T-helper 1 cell (primary cell): ENCODE measurements around the gene ASPDH.
"Not testable (repeated sequence)": the region's sequence is repeated elsewhere in the genome, so short reads cannot be mapped to it uniquely, and the experiment has no call there.

Source experiments
- DNase-seq, 5 donors: peaks; one replicate each; pipeline ENCODE4 v3.0.0-alpha.2; 2012 to 2020

The ASPDH gene

DNA sequence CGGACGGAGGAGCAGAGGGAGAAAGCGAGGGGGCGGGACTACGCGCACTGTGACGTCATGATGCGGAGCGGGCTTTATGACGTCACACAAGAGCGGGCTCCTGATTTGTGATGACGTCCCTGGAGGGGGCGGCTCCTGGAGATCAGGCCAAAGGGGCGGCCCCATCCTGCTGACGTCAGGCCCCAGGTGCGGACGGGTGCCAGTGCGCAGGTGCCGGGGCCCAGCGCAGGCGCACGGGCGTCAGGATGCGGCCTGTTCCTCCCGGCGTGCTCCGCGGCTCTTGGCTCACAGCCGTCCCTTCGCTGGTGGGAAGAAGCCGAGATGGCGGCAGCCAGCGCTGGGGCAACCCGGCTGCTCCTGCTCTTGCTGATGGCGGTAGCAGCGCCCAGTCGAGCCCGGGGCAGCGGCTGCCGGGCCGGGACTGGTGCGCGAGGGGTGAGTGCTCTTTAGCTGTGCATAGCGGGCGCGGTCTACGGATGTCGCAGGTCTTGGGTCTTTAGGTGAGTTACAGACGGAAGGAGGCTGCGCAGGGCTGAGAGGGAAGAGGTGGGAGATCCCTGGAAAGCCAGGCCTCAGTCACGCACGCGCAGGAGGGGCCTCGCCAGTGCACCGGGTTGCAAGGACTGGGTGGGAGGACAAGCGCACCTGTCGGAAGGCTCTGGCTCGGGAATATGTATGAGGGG lies 37.3 kb downstream of the ASPDH start, which contains the start of the genes EMC10 and GARIN5A:
TSS of gene EMC10 (plus strand) at position 284 of the 683 bp plus-strand sequence. CDS start at position 322, 38 bp downstream.
TSS of gene GARIN5A (minus strand) at position 625 of the 683 bp plus-strand sequence. CDS start at position 165, 460 bp downstream.
- DNase-seq, result peak; percentile 89 to 95 (median 91)

DNA sequence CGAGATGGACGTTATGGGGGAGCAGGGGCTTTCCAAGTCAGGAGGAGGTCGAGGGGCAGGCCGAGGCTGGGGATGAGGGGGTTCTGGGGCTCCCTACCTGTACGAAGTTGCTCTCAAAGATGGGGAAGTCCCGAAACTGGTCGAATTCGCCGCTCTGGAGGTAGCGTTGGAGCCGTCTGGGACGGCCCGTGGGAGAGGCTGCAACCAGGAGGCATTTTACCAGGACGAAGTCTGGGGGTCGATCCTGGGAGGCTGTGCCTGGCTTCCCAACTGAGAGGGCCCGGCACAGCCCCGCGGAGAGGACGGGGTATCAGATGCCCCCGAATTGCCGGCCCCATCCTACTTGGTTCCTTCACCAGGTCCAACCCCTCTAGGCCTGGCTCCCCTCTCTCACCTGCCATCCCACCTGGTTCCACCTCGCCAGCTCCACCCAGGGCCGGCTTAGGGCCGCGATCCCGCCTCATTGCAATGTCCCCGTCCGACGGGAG lies 37.9 kb downstream of the ASPDH start:
- no peak for DNase-seq

DNA sequence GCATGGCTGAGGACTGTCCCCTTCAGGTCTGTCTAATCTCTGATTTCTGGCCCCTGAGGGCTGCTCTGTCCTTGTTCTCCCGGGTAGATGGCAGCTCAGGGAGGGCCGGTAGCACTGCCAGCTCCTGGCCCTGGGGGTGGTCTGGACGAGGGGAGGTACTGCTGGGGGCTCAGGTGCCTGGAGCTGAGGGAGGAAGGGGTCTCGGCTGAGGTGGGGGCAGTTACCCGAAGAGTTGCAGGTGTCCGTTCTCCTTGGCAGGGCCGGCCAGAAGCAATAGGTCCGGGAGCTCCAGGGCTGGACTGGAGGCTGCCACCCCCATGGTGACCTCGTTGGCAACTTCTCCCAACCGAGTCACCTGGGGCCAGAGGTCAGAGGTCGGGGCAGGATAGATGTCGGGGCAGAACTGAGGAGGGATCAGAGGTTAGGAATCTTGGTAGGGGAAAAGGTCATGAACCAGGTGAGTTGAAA lies 38.6 kb downstream of the ASPDH start:
- DNase-seq, result no peak

DNA sequence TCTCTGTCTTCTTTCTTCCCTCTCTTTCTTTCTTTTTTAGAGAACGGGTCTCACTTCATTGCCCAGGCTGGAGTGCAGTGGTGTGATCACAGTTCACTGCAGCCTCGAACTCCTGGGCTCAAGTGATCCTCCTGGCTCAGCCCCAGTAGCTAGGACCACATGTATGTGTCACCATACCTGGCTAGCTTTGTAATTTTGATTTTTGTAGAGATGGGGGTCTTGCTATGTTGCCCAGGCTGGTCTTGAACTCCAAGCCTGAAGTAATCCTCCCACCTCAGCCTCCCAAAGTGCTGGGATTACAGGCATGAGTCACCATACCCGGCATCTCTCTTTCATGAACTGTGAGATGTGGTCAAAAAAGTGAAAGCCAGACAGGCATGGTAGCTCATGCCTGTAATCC lies 40.4 kb downstream of the ASPDH start:
- not testable (repeated sequence) for DNase-seq

DNA sequence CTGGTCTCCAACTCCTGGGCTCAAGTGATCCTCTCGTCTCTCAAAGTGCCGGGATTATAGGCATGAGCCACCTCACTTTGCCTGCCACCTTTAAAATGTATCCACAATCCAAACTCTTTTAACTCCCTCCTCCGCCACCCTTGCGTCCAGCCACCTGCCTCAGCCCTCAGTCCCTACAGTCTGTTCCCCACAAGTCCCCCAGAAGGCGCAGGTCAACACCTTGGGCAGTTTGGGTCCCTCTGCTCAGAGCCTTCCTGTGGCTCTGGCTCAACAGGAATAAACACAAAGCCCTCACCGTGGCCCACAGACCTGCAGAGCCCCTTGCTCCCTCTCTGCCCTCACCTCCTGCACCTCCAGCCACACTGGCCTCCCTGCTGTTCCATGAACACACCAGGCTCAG lies 44.9 kb downstream of the ASPDH start:
- no peak for DNase-seq

DNA sequence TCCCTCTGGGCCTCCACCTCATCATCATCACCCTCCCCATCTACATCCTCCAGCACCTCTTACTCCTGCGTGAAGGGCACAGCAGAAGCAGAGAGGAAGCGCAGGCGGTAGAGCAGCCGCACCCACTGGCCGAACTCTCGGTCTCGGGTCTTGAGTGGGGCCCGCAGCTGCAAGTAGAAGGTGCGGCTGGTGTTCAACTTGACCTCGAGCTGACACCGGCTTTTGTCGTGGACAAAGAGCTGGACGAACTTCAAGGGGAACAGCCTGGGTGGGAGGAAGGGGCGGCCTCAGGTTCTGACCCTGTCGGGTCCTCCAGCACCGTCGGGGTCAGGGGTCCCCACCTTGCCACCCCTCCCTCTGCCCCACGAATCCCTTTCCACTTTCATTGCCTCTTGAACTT lies 46.1 kb downstream of the ASPDH start:
- no peak for DNase-seq

DNA sequence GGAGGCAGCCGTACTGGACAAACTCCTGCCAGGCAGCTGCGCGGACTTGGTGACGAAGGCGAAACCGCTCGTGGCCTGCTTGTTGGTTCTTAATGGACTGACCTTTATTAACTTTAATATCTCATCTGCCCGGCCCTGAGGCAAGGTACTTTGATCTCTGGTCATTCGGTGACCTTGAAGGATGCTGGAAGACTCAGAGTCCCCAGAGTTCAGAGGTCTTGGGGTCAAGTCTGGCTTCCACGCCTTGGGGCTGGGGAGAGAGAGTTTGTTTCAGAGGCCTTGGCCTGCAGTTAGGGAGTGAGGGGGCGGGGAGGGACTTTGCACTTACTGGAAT lies 47.0 kb downstream of the ASPDH start:
- no peak for DNase-seq

DNA sequence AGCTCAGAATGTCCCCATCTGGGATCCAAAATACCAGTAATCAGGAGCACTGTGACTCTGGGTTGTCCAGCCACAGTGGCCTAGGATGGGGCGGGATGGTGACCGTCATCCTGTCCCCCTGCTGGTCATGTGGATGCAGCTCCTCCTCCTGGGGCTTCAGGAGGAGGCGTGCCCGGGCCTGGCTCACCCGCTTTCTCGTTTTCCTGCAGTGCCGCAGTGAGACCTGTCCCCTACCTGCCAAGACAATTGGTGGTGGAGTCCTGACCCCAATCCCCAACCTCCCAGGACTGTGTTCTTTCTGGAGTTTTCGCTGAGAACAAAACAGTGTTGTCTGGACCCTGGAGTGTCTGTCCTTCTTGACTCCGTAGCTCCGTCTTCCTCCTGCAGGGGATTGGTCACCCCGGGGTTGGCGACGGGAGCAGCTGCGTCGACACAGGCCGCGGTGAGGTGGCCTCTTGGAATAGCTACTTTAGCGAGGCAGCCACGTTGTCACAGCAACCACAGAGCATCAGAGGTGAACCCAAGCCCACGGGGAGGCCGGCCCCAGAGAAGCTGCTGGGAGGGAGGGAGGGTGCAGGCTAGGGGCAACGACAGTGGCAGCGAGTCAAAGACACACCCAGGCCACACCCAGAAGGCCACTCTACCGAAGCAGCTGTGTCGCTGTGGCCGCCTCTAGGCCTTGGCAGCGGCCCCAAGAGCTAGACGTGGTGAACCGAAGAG lies 47.6 kb downstream of the ASPDH start:
- no peak for DNase-seq

DNA sequence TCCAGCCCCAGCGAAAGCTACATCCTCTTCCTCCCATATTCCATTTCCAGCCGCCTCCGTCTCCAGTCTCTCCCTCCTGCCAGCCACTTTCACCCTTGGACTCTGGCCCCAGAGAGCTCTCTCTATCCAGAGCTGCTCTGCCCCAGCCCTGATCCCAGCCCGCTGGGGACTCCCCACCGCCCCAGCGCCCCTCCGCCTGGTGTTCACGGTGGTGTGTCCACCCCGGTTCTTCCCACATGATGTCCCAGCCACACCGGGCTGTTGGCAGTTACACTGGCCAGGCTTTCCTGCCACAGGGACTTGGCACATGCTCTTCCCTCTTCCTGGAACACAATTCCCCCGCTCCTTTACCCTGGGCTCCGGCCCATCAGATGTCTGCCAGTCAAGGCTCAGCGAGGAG lies 48.7 kb downstream of the ASPDH start:
- DNase-seq, result no peak

DNA sequence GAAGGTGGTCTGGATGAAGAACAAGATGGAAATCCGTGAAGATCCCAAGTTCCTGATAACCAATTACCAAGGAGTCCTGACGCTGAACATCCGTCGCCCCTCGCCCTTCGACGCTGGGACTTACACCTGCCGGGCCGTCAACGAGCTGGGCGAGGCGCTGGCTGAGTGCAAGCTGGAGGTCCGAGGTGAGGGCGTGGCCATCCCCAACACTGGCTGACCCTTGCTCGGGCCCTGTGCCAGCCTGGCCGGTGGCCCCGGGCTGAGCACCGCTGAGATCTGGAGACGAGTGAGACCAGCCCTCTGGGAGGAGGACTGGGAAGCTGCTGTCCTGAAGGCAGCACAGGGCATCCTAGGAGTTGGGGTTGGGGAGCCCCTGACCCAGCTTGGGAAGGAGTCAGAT lies 49.4 kb downstream of the ASPDH start:
- DNase-seq, result no peak

DNA sequence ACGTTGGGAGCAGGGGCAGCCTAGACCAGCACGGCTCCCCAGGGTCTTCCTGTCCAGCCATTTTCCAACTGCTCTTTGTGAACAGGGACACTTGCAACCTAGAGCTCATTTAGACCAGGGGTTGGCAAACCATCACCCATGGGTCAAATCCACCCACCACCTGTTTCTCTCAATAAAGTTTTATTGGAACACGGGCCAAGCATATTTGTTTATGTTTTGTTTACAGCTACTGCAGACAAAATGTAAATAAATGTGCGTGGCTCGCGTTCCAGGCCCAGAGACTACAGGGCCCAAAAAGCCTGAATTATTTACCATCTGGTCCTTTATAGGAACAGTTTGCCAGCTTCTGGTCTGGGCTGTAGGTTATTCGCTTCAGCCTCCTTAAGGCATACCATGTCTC lies 50.7 kb downstream of the ASPDH start:
- no peak for DNase-seq
